Measurements from ENCODE around the gene TST.
A peak's percentile ranks its signal among the peaks of the same experiment; 100 is the strongest.
"Not testable (repeated sequence)": the region's sequence is repeated elsewhere in the genome, so short reads cannot be mapped to it uniquely, and the experiment has no call there.

Gene TST

DNA sequence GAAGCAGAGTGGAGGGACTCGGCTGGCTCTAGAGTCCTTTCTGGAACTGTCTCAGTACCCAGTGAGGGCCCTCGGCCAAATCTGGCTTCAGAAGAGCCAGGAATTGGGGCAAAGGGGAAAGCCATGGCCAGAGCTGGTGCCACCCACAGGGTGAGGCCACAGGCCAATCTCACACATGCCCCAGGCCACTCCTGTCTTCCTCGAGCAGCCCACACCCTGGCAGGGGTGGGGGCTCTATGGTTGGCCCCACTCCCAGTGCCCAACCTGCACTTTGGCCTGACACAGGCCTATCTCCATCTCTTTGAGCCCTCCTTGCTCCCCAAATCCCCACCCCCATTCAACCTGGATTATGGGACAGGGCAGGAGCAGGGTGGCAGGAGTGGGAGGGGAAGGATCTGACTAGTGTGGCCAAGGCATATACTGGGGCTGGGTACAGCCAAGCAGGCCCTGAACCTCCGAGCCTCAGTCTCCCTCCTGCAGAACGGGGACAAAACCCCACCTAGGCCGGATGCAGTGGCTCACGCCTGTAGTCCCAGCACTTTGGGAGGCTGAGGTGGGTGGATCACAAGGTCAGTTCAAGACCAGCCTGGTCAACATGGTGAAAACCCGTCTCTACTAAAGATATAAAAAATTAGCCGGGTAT, 6.9 kb downstream of the TST start:
- DNase-seq, result no peak

DNA sequence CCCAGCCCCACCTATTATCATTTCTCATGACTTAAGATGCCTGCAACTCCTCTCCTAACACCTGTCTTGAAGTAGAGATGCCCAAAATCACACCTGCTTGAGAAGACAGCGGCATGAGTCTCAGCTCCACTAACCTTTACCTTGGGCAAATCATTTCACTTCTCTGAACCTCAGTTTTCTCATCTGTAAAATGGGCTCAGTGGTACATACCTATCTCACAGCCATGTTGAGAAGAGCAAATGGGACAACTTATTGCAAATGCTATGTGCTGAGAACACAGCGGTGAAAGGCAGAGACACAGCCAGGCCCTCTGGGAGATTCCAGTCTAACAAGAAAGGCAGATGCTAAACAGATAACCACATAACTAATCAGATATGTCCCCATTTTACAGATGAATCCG, 7.8 kb downstream of the TST start:
- DNase-seq, result no peak

DNA sequence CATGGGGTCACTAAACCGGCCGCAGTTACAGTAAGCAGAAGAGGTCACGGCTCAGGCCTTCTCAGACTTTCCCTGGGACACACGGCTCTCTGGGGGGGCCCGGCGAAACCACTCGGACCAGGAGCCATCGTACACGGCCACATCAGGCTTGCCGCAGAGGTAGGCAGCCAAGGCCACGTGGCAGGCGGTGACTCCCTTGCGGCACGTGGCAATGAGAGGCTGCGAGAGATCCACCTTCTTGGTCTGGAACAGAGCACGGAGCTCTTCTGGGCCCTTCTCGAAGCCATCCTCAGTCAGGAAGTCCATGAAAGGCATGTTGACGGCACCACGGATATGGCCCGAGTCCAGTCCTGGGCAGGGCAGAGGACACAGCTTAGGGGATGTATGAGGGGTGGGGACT, 8.3 kb downstream of the TST start:
- DNase-seq, result no peak

DNA sequence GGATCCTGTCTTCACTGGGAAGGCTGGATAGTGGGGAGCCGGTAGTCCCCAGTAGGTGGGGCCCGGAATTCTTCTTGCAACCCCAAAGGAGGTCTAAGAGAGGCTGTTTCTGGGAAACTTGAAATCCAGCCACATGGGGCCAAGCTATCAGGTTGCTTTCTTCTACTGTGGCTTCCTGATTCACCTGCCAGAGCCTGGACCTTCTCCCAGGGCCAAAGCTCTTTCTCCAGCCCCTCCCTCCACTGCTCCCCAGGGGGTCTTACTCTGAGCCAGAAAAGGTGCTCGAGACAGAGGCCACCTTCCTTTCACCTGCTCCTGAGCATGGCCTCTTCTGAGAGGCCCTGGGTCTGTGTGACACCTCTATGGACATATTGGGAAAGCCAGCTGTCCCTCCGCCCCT, 9.1 kb downstream of the TST start:
- DNase-seq, result no peak

DNA sequence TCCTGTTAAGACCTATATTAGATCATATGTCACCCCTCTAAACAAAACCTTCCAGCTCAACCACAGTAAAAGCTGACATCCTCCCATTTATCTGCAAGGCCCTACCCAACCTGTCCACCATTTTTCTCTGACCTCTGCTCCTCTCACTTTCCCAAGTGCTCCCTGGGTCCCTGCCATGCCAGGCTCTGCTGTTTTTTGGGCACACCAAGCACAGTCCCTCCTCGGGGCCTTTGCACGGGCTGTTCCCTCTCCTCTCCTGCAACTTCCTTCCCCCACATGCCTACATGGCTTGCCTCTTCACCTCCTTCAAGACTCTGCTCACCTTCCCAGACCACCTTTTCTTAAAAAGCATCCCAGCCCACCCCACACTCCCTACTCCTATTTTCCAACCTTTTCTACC, 9.8 kb downstream of the TST start:
- no peak for DNase-seq

DNA sequence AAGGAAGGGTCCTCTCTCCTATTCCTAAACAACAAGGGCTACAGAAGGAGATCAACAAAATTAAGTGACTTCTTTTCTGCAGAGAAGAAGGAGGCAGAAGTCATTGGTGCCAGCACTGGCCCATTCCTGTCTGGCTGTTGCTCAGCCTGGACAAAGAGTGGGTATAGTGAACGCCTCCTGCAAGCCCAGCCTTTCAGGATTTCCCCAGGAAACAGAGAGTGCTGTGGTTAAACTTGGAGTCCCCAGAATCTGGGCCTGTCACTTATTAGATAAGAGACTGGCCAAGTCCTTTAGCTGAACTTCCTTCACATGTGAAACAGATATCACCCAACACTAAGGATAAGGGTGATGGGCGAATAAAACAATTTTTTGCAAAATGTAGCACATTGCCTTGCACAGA, 10.9 kb downstream of the TST start:
- DNase-seq, result no peak

DNA sequence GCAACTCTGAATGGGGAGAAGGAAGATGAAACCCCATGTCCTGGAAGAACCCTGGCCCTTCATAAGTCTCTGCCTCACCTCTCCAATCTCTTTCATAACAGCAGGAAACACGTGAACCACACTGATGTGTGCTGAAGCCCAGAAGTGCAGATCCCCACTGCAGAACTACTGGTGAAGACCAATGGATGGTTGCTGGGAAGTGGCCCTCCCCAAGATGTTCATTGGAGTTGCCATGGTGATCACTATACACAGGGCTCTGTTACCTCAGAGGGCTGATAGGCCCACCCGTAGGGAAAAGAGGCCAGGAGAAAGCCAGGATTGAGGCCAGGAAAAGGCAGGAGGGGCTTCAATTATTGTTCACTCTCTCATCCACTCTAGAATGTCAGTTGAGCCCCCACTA, 11.6 kb downstream of the TST start:
- DNase-seq, result no peak

DNA sequence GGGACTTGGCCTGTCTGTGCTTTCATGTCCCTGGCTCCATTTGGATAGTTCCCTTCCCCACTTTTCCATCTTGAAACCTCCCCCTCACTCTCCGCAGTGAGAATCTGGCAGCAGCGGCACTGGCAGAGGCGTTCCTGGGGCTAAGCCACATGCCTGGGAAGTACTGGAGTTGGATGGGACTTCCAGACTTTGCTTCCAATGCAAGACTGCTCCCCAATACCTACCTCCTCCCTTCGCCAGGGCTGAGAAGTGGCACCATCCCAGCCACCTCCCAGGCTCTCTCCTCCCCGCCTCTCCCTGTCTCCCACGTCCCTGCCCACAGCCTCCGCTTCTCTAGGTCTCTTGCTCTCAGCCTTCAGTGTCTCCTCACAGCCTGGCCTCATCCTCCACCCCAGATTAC, 16.6 kb downstream of the TST start:
- DNase-seq, result no peak

DNA sequence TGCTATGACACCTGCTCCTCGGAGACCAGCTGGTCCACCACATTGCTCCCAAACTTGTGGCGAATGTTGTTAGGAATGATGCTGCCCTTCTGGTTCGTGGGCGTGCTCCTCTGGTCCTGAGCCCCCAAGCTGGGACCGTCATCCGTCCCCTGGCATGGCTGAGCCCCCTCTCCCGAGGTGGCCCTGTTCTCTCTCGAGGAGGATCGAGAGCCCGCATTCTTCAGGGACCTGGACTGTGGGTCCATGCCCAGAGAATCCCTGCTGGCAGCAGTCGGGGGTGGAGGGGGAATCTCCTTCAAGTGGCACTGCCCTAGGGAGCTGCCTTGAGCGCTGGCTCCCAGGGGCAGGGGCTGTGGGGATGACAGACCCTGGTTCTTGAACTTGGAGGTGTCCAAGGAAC, 17.4 kb downstream of the TST start:
- DNase-seq, result no peak

DNA sequence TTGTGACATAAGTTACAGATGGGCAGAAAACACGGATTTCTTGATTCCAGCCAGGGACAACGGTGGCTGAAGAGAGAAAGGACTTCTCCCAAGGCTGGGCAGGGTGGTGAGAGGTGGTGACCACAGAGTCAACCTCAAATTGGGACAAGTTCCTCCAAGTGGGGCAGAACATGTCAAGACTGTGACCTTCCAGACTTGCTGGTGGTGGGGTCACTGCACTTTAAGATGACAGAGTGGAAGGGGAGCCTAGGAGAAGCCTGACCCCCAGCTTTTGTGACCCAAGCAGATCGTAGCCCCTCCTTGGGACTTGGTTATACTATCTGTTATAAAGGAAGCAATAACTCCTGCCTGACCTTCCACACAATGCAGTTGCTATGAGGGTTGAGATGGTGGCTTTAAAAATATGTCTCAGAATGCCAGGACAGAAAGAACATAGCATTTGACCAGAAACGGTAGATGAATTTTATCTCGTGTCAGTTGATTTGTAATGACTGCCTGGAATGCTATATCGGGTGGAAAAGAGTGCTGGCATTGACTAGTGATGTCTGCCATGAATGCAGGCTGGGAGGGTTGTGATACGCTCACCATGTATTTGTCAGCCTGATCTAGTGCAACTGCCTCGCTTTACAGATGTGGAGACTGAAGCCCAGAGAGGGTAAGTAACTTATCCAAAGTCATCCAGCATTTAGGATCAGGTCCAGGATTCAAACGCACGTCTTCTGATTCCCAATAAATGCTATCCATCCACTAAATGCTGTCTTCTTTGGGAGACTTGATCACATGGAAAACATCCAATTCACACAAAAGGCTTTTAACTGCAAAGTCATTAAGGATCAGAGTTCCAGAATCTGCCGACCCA, 18.3 kb downstream of the TST start:
- no peak for DNase-seq

DNA sequence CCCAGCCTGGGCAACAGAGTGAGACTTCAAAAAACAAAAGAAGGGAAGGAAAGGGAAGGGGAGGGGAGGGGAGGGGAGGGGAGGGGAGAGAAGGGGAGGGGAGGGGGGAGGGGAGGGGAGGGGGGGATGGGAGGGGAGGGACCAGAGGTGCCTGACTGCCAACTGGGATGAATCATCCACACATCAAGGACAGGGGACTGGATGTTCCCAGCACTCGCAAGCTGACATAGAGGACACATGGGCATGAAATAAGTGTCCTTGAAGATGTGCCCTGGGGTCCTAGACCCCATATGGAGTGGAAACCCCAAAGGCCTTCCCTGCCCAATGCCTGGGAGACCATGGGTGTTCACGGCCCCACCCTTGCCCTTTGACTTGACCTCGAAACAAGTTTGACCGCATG, 19.8 kb downstream of the TST start:
- no peak for DNase-seq

DNA sequence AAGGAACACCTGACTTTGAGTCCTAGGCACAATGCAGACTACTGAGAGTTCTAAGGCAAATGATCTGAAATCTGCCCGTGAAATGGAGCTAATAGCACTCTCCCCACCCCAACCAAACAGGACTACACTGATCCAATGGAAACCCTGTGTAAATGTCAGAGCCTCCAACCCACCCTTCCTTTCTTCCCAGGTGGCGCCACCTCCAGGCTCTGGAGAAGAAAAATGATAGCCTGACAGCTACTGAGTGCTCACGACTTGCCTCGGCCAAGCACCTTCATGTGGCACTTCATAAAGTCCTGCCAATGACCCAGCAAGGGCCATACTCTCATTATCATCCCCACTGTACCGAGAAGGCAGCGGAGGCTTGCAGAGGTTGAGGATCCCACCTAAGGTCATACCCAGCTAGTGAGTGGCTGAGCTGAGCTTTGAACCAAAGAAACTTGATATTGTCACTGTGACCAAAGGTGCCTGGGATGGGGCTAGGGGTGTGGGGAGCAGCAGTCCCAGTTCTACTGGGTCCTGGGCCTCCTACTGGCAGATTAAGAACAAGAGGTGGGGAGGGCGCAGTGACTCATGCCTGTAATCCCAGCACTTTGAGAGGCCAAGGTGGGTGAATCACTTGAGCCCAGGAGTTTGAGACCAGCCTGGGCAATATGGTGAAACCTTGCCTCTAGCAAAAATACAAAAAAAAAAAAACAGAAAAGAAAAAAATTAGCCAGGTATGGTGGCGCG, 20.5 kb downstream of the TST start:
- no peak for DNase-seq

DNA sequence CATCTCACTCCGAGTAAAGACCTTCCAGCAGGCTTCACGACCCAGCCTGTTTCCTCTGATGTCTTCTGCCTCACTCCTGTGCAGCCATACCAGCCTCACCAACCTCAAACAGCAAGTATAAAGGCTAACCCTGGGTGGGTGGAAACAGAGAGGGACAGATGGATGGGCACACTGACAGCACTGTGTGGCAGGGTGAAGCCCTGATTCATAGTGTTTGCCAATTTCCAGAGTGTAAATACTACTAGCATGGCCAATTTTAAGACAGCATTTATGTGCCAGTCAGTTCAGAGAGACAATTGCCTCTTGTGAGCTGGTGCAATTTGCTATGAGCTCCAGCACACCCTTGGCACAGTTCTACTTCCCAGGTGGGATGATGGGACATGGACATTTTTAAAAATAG, 21.5 kb downstream of the TST start:
- DNase-seq, result no peak

DNA sequence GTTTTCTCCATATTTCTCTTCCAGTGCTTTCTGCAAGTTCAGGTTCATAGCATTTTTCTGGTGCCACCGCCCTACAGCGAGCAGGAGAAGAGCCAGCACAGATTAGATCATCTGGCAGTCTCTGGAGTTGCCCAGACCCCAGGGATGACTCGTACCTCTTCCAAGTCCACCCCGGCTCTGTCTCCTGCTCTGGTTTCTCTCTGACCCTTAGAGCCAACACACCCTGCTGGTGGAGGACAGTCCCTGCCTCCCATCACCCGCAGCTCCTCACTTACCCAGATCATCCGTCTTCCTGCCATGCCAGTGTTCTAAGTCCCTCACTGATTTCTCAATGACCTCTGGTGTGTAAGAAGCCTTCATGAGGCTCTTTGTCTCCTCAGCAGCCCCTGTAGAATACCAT, 28.0 kb downstream of the TST start:
- DNase-seq, result no peak

DNA sequence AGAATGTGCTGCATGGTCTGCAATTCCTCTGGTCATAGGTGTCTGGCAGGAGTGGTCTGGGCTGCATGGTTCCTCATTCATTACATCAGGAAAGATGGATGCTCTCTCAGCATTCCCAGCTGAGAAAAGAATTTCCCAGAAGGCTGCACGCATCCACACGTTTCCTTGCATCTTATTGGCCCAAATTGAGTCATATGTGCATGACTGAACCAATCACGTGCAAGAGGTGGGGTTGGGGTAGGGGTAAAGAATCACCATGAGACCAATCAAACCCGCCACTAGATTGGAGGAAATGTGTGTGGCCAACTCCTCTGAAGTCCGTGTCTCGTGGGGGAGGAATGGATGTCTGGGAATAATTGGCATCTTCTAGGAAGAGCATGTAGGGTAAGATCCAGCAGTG, 28.8 kb downstream of the TST start:
- no peak for DNase-seq

DNA sequence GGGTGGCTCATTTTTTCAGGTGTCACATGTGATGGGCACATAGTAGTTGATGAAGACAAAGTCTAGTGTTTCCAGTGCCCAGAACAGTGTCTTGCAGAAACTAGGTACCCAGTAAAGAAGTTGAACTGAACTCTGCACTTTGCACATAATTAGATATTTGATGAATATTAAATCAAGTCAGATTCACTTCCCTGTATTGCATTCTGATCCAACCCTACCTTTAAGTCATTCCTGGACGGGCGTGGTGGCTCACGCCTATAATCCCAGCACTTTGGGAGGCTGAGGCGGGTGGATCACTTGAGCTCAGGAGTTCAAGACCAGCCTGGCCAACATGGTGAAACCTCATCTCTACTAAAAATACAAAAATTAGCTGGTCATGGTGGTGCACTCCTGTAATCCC, 30.2 kb downstream of the TST start:
- not testable (repeated sequence) for DNase-seq

DNA sequence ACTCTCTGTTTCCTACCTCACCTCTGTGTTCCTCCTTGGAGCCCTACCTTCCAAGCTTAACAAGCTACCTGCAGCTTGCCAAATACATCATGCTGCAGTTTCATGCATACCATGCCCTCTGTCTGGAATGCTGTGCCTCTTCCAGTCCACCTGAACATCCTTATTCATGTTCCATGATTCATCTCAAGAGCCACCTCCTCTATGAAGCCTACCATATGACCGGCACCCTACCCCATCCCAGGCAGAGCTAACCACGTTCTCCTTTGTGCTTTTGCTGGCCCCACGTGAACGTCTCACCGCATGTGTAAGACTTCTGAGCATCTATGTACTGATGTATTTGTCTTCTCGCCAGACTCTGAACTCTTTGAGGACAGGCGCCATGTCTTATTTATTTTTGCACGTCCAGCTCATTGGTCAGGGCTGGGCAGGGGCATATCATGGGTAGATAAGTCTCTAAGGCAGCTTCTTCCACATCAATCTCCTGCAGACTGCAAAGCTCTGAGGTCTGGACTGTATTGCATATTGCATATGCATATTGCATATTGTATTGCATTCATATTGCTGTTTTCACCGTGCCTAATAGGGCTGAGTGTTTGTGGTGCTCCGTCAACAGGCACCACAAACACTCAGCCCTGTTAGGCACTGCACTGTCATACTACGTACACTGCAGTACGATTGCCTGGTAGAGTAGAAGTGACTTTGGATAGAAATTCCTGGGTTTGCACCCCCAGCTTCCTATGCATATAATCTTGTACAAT, 31.0 kb downstream of the TST start:
- no peak for DNase-seq

DNA sequence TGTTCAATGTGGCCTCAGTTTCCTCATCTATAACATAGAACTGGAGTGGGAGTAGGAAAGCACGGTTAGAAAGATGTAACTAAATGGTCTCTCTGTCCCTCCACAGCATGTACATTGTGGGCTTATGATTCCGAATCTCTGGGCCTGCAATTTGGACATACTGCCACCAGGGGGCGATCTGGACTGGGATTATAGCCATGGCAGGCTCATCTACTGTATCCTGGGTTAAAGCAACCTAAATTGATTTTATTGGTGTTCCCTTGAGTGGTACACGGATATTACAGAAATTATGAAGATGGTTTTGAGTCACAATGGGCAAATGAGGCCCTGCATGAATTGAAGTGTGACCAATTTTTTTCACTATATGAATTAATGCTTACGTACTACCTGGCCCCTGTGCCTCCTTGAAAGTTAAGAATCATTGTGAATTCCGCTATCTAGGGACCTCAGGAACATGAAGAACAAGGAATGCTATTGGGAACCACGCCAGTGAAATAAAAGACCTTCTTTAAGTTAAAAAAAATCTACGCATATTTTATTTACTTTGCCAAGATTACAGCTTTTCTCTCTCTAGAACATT, 32.9 kb downstream of the TST start:
- peak; percentile 24 for DNase-seq

DNA sequence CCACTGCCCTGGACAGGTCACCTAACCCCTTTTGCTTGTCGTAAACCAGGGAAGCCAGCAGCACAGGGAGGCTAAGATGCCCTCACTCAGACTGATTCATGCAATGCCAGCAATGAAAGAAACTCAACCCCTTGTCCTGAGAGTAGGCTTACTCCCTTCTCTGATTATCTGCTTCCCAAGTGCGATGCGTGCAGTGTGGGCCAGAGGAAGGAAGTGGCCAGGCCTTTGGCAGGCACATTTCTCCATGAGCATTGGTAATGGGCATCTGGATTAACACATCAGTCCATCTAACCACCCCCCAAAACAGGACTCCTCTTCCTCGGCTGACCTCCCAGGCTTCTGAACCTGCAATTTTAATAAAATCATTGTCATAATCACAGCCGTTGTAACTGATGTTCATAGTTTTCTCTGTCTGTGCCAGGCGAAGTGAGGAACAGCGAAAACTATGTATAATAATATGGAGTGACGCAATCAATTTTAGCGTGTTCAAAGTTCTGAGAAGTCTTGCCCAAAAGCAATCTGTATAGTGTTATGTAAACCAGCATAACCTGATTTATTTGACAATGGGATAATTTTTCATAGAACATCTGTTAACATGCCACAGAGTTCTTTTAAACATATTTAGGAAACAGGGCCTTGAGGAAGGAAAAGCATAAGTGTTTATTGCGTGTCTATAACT, 33.9 kb downstream of the TST start:
- DNase-seq, result no peak

DNA sequence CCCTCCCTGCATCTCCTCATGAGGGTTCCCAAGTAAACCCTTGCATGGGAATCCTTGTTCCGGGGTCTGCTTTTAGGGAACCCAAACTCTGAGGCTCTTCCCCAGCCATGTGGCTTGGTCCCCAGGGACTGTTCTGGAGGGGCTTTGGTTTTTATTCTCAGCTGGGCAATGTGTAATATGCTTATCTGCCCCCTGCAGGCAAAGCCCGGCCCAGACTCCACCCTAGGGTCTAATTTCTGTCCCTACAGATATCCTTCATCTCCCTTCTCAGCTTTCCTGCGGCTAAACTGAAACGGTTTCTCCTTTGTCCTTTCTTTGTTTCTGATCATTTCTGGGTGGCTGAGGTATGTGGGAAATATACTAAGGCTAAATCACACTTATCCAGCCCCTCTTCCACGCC, 37.1 kb downstream of the TST start:
- no peak for DNase-seq

DNA sequence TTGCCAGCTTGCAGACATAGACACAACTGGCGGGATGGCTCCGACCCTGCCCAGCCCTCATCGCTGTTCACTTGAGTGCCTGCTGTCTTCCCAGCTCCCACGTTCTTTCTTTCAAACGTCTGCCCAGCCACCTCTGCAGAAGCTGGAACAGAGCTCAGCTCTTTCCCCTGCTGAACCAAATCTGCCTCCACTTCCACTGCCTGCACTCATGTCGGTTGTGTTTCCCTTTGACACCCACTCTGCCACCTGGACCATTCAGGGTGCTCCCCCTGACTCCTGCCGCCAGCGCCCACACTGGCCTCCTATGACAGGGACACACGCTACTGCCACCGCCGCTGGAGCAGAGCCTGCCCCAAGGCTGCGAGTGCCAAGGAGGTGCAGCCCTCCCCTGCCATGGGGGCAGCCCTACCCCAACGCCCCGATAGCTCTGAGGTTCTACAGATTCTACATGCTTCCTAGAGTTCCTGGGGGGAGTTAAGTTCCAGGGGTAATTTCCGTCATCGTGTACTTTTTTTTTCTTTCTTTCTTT, 37.9 kb downstream of the TST start:
- DNase-seq, result no peak

All from CD4-positive, alpha-beta T cell treated with Interleukin-12 subunit alpha and Interleukin-12 subunit beta, for 1 hour (primary cell).